HCT116 (cell line): ENCODE measurements around the gene ATG101. TPM values are rescaled to one million over a fixed set of nuclear protein-coding genes. Genes with fewer than 3 reads are reported as not detected.
"Not testable (repeated sequence)": the region's sequence is repeated elsewhere in the genome, so short reads cannot be mapped to it uniquely, and the experiment has no call there.

Experiments
- ATAC-seq: fragments of 200-7000 bp; cut with Tn5 transposase; 2 replicates; pipeline ENCODE4 v1.9.1; 2020; ENCODE audit warnings: mild to moderate bottlenecking, moderate library complexity
- BruUV-seq: library from RNA; stranded (reverse); fragments of 400-500 nt; replicated peaks from 2 replicates; lab custom pipeline; 2021; lab: Mats Ljungman, UMichigan
- CTCF ChIA-PET: fragments of 300-600 bp; sonication (Branson Sonifier 250); formaldehyde crosslinking; loops from one replicate; lab custom pipeline; 2021; ENCODE audit warnings: antibody characterized with exemption; lab: Charles Lee
- POLR2A ChIA-PET: fragments of 300-600, 350-600 bp; sonication (Branson Sonifier 250); formaldehyde crosslinking; loops from one replicate; lab custom pipeline; 2021; ENCODE audit warnings: antibody characterized with exemption; lab: Charles Lee
- RAD21 ChIA-PET, 2 experiments: fragments of 300-600 bp; sonication (Branson Sonifier 250); formaldehyde crosslinking; loops; one replicate each; lab custom pipeline; 2023; ENCODE audit warnings: low total read pairs in 2 of 2; ENCODE audit not compliant: uncharacterized antibody in 2 of 2, unreplicated experiment in 2 of 2, low non-redundant PET in 1 of 2; lab: Charles Lee
- DNase-seq: peaks from one replicate; pipeline ENCODE4 v3.0.0-alpha.2; 2010; ENCODE audit warnings: low read depth, low spot score
- H2AFZ ChIP-seq: fragments of 200-600 bp; shearing (Covaris generic), sonication (generic); 2 replicates; pipeline ENCODE4 v1.6.1; 2017; ENCODE audit warnings: low read depth, mixed run types, mixed read lengths, antibody characterized with exemption, low read length; ENCODE audit not compliant: poor library complexity, severe bottlenecking
- H3K27ac ChIP-seq: 2 replicates; pipeline ENCODE4 v1.5.1; 2012; ENCODE audit warnings: low read depth, low read length
- H3K27me3 ChIP-seq: fragments of 200-600 bp; sonication (generic); 2 replicates; pipeline ENCODE4 v1.6.1; 2016; ENCODE audit warnings: mixed run types, low read length, mixed read lengths; ENCODE audit not compliant: insufficient read depth
- H3K36me3 ChIP-seq, 2 experiments: fragments of 200-500 bp in 1 of 2; fragments of 200-600 bp in 1 of 2; sonication (Bioruptor generic) in 1 of 2; sonication (generic) in 1 of 2; 2 replicates each; pipeline versions ENCODE4 v1.5.1 to v1.6.1; 2014 to 2016; ENCODE audit warnings: low read length in 2 of 2, inconsistent platforms in 1 of 2, mixed read lengths in 1 of 2, mixed run types in 1 of 2; ENCODE audit not compliant: insufficient read depth in 2 of 2, control insufficient read depth in 1 of 2
- H3K4me1 ChIP-seq, 2 experiments: fragments of 200-600 bp in 1 of 2; sonication (generic) in 1 of 2; 2 replicates each; pipeline versions ENCODE4 v1.5.1 to v1.6.1; 2012 to 2017; ENCODE audit warnings: low read length in 2 of 2, inconsistent platforms in 1 of 2, mild to moderate bottlenecking in 1 of 2, mixed read lengths in 1 of 2, mixed run types in 1 of 2, moderate library complexity in 1 of 2; ENCODE audit not compliant: insufficient read depth in 2 of 2, control insufficient read depth in 1 of 2
- H3K4me2 ChIP-seq: fragments of 200-600 bp; sonication (generic); 2 replicates; pipeline ENCODE4 v1.6.1; 2017; ENCODE audit warnings: mixed run types, low read length, mixed read lengths
- H3K4me3 ChIP-seq, 2 experiments: fragments of 200-600 bp in 1 of 2; sonication (generic) in 1 of 2; replicated peaks in 1 of 2; 2 replicates each; pipeline ENCODE4 v1.5.1; 2011 to 2016; ENCODE audit warnings: low read length in 2 of 2, control low read depth in 1 of 2, low read depth in 1 of 2, mild to moderate bottlenecking in 1 of 2, mixed read lengths in 1 of 2, mixed run types in 1 of 2
- H3K79me2 ChIP-seq: fragments of 200-600 bp; sonication (generic); 2 replicates; pipeline ENCODE4 v1.6.1; 2017; ENCODE audit warnings: mild to moderate bottlenecking, mixed run types, low read length, moderate library complexity, mixed read lengths; ENCODE audit not compliant: insufficient read depth
- H3K9ac ChIP-seq: fragments of 200-600 bp; sonication (generic); 2 replicates; pipeline ENCODE4 v1.6.1; 2016; ENCODE audit warnings: low read length, mixed read lengths
- H3K9me2 ChIP-seq: fragments of 200-600 bp; sonication (generic), shearing (Covaris generic); 2 replicates; pipeline ENCODE4 v1.6.1; 2017; ENCODE audit warnings: mixed run types, mild to moderate bottlenecking, moderate library complexity; ENCODE audit not compliant: insufficient read depth
- H3K9me3 ChIP-seq, 2 experiments: fragments of 200-500 bp in 1 of 2; fragments of 200-600 bp in 1 of 2; sonication (Bioruptor generic) in 1 of 2; sonication (generic) in 1 of 2; 2 replicates each; pipeline ENCODE4 v1.6.1; 2014 to 2017; ENCODE audit warnings: low read length in 2 of 2, mixed read lengths in 2 of 2, inconsistent platforms in 1 of 2, low read depth in 1 of 2, mild to moderate bottlenecking in 1 of 2, mixed run types in 1 of 2, moderate library complexity in 1 of 2; ENCODE audit not compliant: control insufficient read depth in 1 of 2, insufficient read depth in 1 of 2
- H4K20me1 ChIP-seq: fragments of 200-600 bp; sonication (generic), shearing (Covaris generic); 2 replicates; pipeline ENCODE4 v1.6.1; 2017; ENCODE audit warnings: mixed run types, mild to moderate bottlenecking, moderate library complexity; ENCODE audit not compliant: insufficient read depth
- FOSL1 ChIP-seq: IDR thresholded peaks from 2 replicates; pipeline ENCODE4 v1.6.1; 2012; ENCODE audit warnings: low read depth
- JUND ChIP-seq: IDR thresholded peaks from 2 replicates; pipeline ENCODE4 v1.6.1; 2012
- RAD21 ChIP-seq: IDR thresholded peaks from 2 replicates; pipeline ENCODE4 v1.6.1; 2012; ENCODE audit warnings: low read depth, mild to moderate bottlenecking
- intact Hi-C: fragments of 100-400 bp; cut with micrococcal nuclease; formaldehyde crosslinking; loops from 2 replicates; pipeline ENCODE4 v1.10.0; 2022
- total RNA-seq: library from RNA; stranded (reverse); gene quantifications from one replicate; pipeline ENCODE4 v1.2.1, GENCODE V29; 2021; ENCODE audit not compliant: unreplicated experiment
- TF ChIP-seq, protein P1 (sequence below), 3 experiments: fragments of 200-600 bp in 1 of 3; sonication (generic) in 1 of 3; IDR thresholded peaks in 2 of 3; conservative IDR thresholded peaks in 1 of 3; 2 replicates each; pipeline ENCODE4 v1.5.1; 2012 to 2017; ENCODE audit warnings: low read depth in 2 of 3, low read length in 2 of 3, antibody characterized with exemption in 1 of 3, borderline replicate concordance in 1 of 3, control low read depth in 1 of 3, mild to moderate bottlenecking in 1 of 3, mixed read lengths in 1 of 3, mixed run types in 1 of 3, moderate library complexity in 1 of 3; ENCODE audit not compliant: insufficient read depth in 1 of 3
- TF ChIP-seq, protein P2 (sequence below): IDR thresholded peaks from 2 replicates; pipeline ENCODE4 v1.6.1; 2012

The ATG101 gene
- total RNA-seq, 1 experiment from 2014 or later, result 49.2 TPM

- ChIA-PET RAD21 (interaction anchor here (0.6 to 1.5 kb wide), 3 partner anchors 27 to 91 kb away, joined by 3 to 4 read pairs (median 3); no protein-coding TSS in a partner anchor), POLR2A (interaction anchor here (1.5 to 2.0 kb wide), 2 partner anchors 84 to 91 kb away, joined by 5 to 8 read pairs; no protein-coding TSS in a partner anchor), CTCF (interaction anchor here (0.8 to 5.1 kb wide), 6 partner anchors 11 to 113 kb away, joined by 3 to 174 read pairs (median 4); partner anchors contain the start of gene ATG101)
- H3K36me3 ChIP-seq, H4K20me1 ChIP-seq, ATAC-seq, H3K27ac ChIP-seq, H3K27me3 ChIP-seq, H3K9me2 ChIP-seq, H3K79me2 ChIP-seq, H3K9me3 ChIP-seq, BruUV-seq: not testable (repeated sequence)
- Histone ChIP-seq H3K4me1 (peaks cover 3 to 26% of the 10 kb centered on the region in 2 experiments; a peak in 3 of 4 replicates), H3K9ac (peak overlapping the region; percentile 14; the same call in 1 of the 2 replicates), H3K4me2 (peak overlapping the region; percentile 75), H2AFZ (peak overlapping the region; percentile 74), H3K4me3 (0 out of 4 replicates have a peak overlapping the region, but pooled peaks of 1 of the 2 experiments have one; percentile 37)
- peak; percentile 51 for DNase-seq
- intact Hi-C loops, result loop anchor here (1.0 kb wide), 1 partner anchor 91 kb away; no protein-coding TSS in a partner anchor
- TF ChIP-seq, protein P1, sequence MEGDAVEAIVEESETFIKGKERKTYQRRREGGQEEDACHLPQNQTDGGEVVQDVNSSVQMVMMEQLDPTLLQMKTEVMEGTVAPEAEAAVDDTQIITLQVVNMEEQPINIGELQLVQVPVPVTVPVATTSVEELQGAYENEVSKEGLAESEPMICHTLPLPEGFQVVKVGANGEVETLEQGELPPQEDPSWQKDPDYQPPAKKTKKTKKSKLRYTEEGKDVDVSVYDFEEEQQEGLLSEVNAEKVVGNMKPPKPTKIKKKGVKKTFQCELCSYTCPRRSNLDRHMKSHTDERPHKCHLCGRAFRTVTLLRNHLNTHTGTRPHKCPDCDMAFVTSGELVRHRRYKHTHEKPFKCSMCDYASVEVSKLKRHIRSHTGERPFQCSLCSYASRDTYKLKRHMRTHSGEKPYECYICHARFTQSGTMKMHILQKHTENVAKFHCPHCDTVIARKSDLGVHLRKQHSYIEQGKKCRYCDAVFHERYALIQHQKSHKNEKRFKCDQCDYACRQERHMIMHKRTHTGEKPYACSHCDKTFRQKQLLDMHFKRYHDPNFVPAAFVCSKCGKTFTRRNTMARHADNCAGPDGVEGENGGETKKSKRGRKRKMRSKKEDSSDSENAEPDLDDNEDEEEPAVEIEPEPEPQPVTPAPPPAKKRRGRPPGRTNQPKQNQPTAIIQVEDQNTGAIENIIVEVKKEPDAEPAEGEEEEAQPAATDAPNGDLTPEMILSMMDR (IDR thresholded peaks at IDR 0.05 in 2 of 3, conservative IDR thresholded peaks at IDR 0.05 in 1 of 3; ENCODE audit: borderline replicate concordance in 1 of 3, insufficient read depth in 1 of 3, low read depth in 2 of 3, low read length in 2 of 3), result peak; percentile 37 to 93 (median 44)
- TF ChIP-seq RAD21 (peak; percentile 70), FOSL1 (peak; percentile 55; the same call in 1 of the 2 replicates), JUND (peak; percentile 58)
- TF ChIP-seq, protein P2, sequence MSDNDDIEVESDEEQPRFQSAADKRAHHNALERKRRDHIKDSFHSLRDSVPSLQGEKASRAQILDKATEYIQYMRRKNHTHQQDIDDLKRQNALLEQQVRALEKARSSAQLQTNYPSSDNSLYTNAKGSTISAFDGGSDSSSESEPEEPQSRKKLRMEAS, result peak; percentile 67; the same call in 1 of the 2 replicates
Measured at GRCh38 chr12:52116222-52117125, 46.7 kb downstream of the ATG101 start.

DNA sequence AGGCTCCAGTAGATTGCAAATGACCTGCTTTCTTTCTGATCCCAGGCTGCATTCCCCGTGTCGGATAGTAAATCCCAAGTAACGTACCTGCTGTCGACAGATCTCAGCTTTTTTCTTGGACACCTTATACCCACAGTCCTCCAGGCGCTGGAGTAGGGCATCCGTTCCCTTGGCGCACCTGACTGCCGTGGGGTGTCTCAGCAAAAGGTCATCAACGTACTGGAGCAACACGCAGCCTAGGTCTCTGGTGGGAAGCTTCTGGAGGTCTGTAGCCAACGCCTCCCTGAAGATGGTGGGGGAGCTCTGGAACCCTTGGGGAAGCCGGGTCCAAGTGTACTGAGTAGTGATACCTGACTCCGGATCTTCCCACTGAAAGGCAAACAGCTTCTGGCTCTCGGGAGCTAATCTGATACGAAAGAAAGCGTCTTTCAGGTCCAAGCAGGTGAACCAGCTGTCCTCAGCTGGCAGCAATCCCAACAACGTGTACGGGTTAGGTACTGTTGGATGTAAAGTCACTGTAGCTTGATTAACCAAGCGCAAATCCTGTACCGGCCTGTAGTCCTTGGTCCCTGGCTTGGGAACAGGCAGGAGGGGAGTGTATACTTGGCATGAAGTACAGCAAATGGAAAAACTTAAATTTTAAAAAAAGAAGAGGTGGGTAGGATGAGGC, 48.2 kb downstream of the ATG101 start:
- POLR2A ChIA-PET, BruUV-seq, intact Hi-C loops: not testable (repeated sequence)

More for the DNA sequence above, 48.2 kb downstream of the ATG101 start:
- not testable (repeated sequence) for H3K36me3 ChIP-seq, H3K79me2 ChIP-seq, H3K27me3 ChIP-seq, H3K27ac ChIP-seq, ATAC-seq, H3K9me3 ChIP-seq, H2AFZ ChIP-seq, DNase-seq, H4K20me1 ChIP-seq, H3K4me3 ChIP-seq, H3K9ac ChIP-seq, H3K4me2 ChIP-seq, H3K9me2 ChIP-seq
- ChIA-PET RAD21 (interaction anchor here in 1 of 2 experiments (1.1 kb wide), 1 partner anchor 89 kb away, joined by 3 read pairs; no protein-coding TSS in a partner anchor), CTCF (interaction anchor here (1.4 to 5.1 kb wide), 4 partner anchors 11 to 114 kb away, joined by 5 to 174 read pairs (median 10); partner anchors contain the start of gene ATG101)
- H3K4me1 ChIP-seq, result peaks cover 3 to 33% of the 10 kb centered on the region in 2 experiments; a peak in 3 of 4 replicates
